Activated gamma-delta T cell treated with Interleukin-2 at 50 U/mL for 16 hours (primary cell): ENCODE results near the gene TUBG2.
A peak's percentile ranks its signal among the peaks of the same experiment; 100 is the strongest.

Source experiments
- DNase-seq: peaks from one replicate; pipeline ENCODE4 v3.0.0-alpha.2; 2020

TUBG2 gene

GRCh38 chr17:42677921-42678781, 19.1 kb downstream of the TUBG2 start:
- peak; percentile 57 for DNase-seq

- DNase-seq: no peak
Observed at GRCh38 chr17:42678951-42679491, 19.9 kb downstream of the TUBG2 start.

- peak; percentile 68 for DNase-seq
Observed at GRCh38 chr17:42679492-42680330, 20.6 kb downstream of the TUBG2 start.

- DNase-seq: no peak
Observed at GRCh38 chr17:42680331-42680808, 21.3 kb downstream of the TUBG2 start.

GRCh38 chr17:42681976-42682721, 23.1 kb downstream of the TUBG2 start, which contains the start of gene CNTNAP1:
Gene CNTNAP1, plus strand, starts transcription at chr17:42682531. Its CDS starts 299 bp downstream, at chr17:42682830.
- DNase-seq: no peak

GRCh38 chr17:42682722-42683403, 23.8 kb downstream of the TUBG2 start:
- peak; percentile 30 for DNase-seq

- DNase-seq: no peak
Observed at GRCh38 chr17:42683407-42684034, 24.4 kb downstream of the TUBG2 start.

DNA sequence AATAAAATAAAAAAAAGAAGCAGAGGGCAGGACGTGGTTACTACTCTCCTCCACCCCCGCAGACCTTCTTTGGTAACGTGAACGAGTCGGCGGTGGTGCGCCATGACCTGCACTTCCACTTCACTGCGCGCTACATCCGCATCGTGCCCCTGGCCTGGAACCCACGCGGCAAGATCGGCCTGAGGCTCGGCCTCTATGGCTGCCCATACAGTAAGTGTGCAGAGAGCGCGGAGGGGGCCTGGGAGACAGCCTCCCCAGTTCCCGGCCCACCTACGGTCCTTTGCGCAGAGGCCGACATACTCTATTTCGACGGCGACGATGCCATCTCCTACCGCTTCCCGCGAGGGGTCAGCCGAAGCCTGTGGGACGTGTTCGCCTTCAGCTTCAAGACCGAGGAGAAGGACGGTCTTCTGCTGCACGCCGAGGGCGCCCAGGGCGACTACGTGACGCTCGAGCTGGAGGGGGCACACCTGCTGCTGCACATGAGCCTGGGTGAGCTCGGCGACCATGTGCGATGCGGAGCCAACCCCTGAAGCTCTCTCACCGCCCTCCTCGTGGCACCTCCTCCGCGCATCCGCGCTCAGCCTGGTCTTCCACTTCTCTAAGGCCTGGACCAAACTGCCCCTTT, 26.0 kb downstream of the TUBG2 start:
- DNase-seq: no peak

- DNase-seq: no peak
Observed at GRCh38 chr17:42685831-42686230, 26.7 kb downstream of the TUBG2 start.

- DNase-seq: no peak
Observed at GRCh38 chr17:42686520-42687128, 27.5 kb downstream of the TUBG2 start.

DNA sequence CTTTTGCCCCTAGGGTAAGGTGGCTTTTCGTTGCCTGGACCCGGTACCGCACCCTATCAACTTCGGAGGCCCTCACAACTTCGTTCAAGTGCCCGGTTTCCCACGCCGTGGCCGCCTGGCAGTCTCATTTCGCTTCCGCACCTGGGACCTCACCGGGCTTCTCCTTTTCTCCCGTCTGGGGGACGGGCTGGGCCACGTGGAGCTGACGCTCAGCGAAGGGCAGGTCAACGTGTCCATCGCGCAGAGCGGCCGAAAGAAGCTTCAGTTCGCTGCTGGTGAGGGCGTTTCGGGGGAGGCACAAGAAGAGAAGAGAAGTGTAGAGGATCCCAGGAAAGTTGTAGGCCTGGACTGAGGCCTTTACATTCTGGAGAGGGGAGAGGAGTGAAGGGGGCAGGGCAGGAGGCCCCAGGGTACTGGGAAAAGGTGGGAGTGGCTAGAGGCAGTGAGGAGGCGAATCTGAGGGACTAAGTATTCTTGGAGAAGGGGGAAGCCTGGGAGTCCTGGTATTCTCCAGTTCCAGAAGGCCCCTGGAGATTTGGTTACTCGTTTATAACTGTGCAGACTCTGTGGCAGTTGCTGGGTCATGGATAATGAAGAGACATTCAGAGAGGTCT, 28.7 kb downstream of the TUBG2 start:
- DNase-seq: no peak

- no peak for DNase-seq
Observed at GRCh38 chr17:42690596-42690995, 31.5 kb downstream of the TUBG2 start.

- DNase-seq: no peak
Observed at GRCh38 chr17:42691021-42691545, 32.0 kb downstream of the TUBG2 start.

DNA sequence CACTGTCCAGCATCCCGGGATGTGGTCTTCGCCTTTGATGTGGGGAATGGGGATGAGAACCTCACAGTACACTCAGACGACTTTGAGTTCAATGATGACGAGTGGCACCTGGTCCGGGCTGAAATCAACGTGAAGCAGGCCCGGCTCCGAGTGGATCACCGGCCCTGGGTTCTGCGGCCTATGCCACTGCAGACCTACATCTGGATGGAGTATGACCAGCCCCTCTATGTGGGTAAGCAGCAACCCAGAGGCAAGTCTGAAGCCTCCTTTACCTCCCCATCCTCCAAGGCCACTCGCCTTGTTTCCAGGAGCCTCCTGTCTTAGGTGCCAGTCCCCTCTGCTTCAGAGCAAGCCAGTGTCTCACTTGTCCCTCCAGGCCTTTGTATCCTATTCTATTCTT, 33.4 kb downstream of the TUBG2 start:
- no peak for DNase-seq

DNA sequence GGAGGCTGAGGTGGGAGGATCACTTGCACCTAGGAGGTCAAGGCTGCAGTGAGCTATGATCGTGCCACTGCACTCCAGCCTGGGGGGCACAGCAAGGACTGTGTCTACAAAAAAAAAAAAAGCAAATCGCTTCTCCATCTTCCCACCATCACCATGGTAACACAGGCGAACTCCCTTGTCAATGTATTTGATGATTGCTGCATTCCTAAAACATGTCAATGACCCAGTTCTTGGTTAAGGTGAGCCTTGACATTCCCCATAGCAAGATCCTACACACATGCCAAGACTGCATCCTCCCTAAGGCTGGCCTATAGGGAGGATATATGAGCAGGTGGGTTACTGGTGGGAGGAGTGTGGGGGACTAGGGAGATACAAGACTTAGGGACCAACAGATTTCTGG, 35.4 kb downstream of the TUBG2 start:
- DNase-seq: no peak

GRCh38 chr17:42695500-42695899, 36.4 kb downstream of the TUBG2 start:
- DNase-seq: no peak

DNA sequence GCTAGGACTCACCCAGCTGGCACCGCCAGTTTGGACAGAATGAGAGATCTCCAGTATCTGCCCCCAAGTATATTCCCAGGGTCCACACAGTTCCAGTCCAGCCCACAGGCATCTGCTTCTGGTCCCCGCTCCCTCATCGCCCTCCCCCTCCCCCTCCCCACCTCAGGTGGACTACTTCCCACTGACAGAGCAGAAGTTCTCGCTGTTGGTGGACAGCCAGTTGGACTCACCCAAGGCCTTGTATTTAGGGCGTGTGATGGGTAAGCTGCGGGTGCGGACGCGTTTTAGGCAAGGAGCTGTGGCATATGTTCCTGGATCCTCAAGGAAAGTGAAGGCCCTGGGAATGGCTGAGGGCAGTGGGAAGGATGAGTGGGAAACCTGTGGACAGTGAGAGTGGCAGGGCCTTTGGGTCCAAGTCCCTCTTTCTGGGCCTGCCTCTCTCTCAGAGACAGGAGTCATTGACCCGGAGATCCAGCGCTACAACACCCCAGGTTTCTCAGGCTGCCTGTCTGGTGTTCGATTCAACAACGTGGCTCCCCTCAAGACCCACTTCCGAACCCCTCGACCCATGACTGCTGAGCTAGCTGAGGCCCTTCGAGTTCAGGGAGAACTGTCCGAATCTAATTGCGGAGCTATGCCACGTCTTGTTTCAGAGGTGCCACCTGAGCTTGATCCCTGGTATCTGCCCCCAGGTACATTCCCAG, 38.2 kb downstream of the TUBG2 start:
- no peak for DNase-seq

DNA sequence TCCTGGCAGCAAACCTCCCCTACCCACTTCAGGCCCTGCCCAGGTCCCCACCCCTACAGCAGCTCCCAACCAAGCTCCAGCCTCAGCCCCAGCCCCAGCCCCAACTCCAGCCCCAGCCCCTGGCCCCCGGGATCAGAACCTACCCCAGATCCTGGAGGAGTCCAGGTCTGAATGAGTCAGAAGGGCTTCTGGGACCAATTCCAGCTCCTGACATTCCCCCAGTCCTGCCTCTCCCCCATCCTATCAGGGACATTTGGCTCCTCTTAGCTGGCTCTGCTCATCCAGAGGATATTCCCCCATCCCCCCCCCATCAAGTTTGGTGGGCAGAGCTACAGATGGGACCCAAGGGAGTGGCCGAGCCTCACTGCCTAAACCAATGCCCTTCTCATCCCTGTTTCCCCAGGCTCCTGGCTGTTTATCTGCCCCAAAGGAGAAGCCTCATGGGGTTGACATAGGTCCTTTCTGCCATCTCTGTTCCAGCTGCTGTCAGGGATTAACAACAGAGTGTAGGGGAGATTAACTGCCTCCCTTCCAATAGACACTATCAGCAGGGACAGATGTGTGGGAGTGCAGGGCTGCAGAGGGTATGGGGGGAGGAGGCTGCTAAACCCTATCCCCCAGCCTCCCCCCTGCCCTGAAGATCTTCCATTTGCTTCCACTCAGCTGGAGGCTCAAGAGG, 39.8 kb downstream of the TUBG2 start:
- no peak for DNase-seq

- no peak for DNase-seq
Observed at GRCh38 chr17:42699415-42699740, 40.3 kb downstream of the TUBG2 start.
